Prostate gland (tissue), 2 donors: Measurements from ENCODE around the gene APBB3. TPM values are rescaled to one million over a fixed set of nuclear protein-coding genes. Genes with fewer than 3 reads are reported as not detected.

Source experiments
- DNase-seq: peaks from one replicate; pipeline ENCODE4 v3.0.0-alpha.2; 2019; ENCODE audit warnings: low spot score
- H3K27ac ChIP-seq, 2 donors: fragments of 200-600 bp; sonication (generic); 2 replicates each; pipeline ENCODE4 v1.5.1; 2017 to 2019
- H3K27me3 ChIP-seq: fragments of 200-600 bp; sonication (generic); replicated peaks from 2 replicates; pipeline ENCODE4 v1.5.1; 2019; ENCODE audit not compliant: insufficient read depth
- H3K36me3 ChIP-seq, 2 donors: fragments of 200-600 bp; sonication (generic); 1 replicate in 1 of 2; 2 replicates in 1 of 2; pipeline versions ENCODE4 v1.5.1 to v1.8.1; 2017 to 2019
- H3K4me1 ChIP-seq: fragments of 200-600 bp; sonication (generic); replicated peaks from 2 replicates; pipeline ENCODE4 v1.5.1; 2019
- H3K4me3 ChIP-seq, 2 donors: fragments of 200-600 bp; sonication (generic); 2 replicates each; pipeline ENCODE4 v1.5.1; 2017 to 2019
- H3K9me3 ChIP-seq: fragments of 200-600 bp; sonication (generic); 2 replicates; pipeline ENCODE4 v1.5.1; 2017
- POLR2A ChIP-seq: fragments of 450-650 bp; IDR thresholded peaks from one replicate; pipeline ENCODE4 v1.6.1; 2016; ENCODE audit warnings: antibody characterized with exemption, mild to moderate bottlenecking
- POLR2AphosphoS5 ChIP-seq: sonication (generic); formaldehyde crosslinking; IDR thresholded peaks from one replicate; pipeline ENCODE4 v1.6.1; 2017; ENCODE audit warnings: antibody characterized with exemption
- WGBS: methylation state at CpG from one replicate; pipeline ENCODE4 v1.1.5; 2018; 5-methylcytosine and 5-hydroxymethylcytosine counted together
- intact Hi-C: fragments of 100-400 bp; cut with DNase I; formaldehyde crosslinking; loops from one replicate; pipeline ENCODE4 v1.14.2; 2022
- microRNA-seq: library from miRNA; unstranded; fragments of <30 nt; microRNA quantifications from one replicate; pipeline ENCODE4, GENCODE V29; 2016
- small RNA-seq, 2 donors: library from RNA; depleted of rRNA; stranded (forward); fragments of <200 nt; gene quantifications; one replicate each; pipeline ENCODE3, GENCODE V24; 2016
- total RNA-seq, 2 donors: library from RNA; depleted of rRNA; stranded (reverse); fragments of >200 nt; gene quantifications; one replicate each; pipeline ENCODE4 v1.1.0, GENCODE V29; 2016
- TF ChIP-seq, protein P1 (sequence below), 4 experiments: fragments of 200-600 bp in 2 of 4; fragments of 450-650 bp in 2 of 4; sonication (generic) in 2 of 4; IDR thresholded peaks; 1 replicate in 3 of 4; 2 replicates in 1 of 4; pipeline ENCODE4 v1.5.1; 2016 to 2019; ENCODE audit warnings: antibody characterized with exemption in 4 of 4, mild to moderate bottlenecking in 2 of 4, moderate library complexity in 2 of 4

The APBB3 gene
- total RNA-seq, 2 donors from 2014 or later, result 23.7 to 70.7 TPM

DNA sequence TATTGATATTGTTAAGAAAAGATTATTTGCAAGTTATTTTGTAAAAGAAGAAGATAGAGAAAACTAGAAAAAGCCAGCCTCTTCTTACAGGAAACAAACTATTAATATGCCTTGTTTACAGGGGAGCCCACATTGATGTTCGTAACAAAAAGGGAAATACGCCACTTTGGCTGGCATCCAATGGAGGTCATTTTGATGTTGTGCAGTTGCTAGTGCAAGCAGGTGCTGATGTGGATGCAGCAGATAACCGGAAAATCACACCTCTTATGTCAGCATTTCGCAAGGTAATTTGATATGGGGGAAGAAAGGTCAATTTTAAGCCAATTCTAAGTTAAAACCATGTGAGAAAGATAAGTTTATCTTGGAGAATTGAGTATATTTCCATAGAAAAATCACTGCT is 54.5 kb downstream of the APBB3 start:
- 84% methylated on average over 4 of the region's 4 CpGs for WGBS
- peaks cover 6% of the 10 kb centered on the region in 2 donors for H3K36me3 ChIP-seq
- intact Hi-C loops, result no loop called here
- H3K4me3 ChIP-seq, result no peak overlapping the region
- H3K4me1 ChIP-seq, result no peaks in the 10 kb centered on the region
- H3K27ac ChIP-seq, result no peak overlapping the region
- TF ChIP-seq POLR2A (no peak), POLR2AphosphoS5 (no peak)
- TF ChIP-seq, protein P1, sequence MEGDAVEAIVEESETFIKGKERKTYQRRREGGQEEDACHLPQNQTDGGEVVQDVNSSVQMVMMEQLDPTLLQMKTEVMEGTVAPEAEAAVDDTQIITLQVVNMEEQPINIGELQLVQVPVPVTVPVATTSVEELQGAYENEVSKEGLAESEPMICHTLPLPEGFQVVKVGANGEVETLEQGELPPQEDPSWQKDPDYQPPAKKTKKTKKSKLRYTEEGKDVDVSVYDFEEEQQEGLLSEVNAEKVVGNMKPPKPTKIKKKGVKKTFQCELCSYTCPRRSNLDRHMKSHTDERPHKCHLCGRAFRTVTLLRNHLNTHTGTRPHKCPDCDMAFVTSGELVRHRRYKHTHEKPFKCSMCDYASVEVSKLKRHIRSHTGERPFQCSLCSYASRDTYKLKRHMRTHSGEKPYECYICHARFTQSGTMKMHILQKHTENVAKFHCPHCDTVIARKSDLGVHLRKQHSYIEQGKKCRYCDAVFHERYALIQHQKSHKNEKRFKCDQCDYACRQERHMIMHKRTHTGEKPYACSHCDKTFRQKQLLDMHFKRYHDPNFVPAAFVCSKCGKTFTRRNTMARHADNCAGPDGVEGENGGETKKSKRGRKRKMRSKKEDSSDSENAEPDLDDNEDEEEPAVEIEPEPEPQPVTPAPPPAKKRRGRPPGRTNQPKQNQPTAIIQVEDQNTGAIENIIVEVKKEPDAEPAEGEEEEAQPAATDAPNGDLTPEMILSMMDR (IDR thresholded peaks at IDR 0.05), result no peak
- no peaks in the 10 kb centered on the region for H3K27me3 ChIP-seq
- DNase-seq, result no peak
- H3K9me3 ChIP-seq, result no peaks in the 10 kb centered on the region

Small RNAs within 50 kb of the gene (microRNA-seq; reads per million reads assigned to microRNA genes)
- not detected for gene MIR6831

Small RNAs within 50 kb of the gene (small RNA-seq; reads per million reads assigned to genes)
- 0 reads per million in 2 donors for gene RF00279
- gene RF00443, result 0 reads per million in 2 donors

Other genes starting within 250 kb of the APBB3 start
- 10 to 100 TPM in 1 of 2 donors, 1 to 10 TPM in 1; 7.7 to 24.0 TPM for gene HBEGF, start 218.0 kb downstream of the APBB3 start, total RNA-seq
- not detected for gene SLC4A9, start 204.4 kb downstream of the APBB3 start, total RNA-seq
- gene ANKHD1, start 162.8 kb downstream of the APBB3 start, total RNA-seq, result 100 to 1,000 TPM in 1 of 2 donors, 10 to 100 TPM in 1; 69.7 to 112 TPM
- 10 to 100 TPM; 28.3 to 41.4 TPM for gene EIF4EBP3, start 16.9 kb downstream of the APBB3 start, total RNA-seq
- 10 to 100 TPM; 31.6 to 33.6 TPM for gene SRA1, start 7.1 kb downstream of the APBB3 start, total RNA-seq
- gene SLC35A4, start 230 bp upstream of the APBB3 start, total RNA-seq, result 100 to 1,000 TPM in 1 of 2 donors, 10 to 100 TPM in 1; 61.8 to 107 TPM
- gene CD14, start 68.6 kb upstream of the APBB3 start, total RNA-seq, result 10 to 100 TPM; 22.9 to 56.5 TPM
- gene TMCO6, start 74.9 kb upstream of the APBB3 start, total RNA-seq, result 100 to 1,000 TPM in 1 of 2 donors, 10 to 100 TPM in 1; 45.6 to 124 TPM
- gene NDUFA2, start 83.0 kb upstream of the APBB3 start, total RNA-seq, result 100 to 1,000 TPM in 1 of 2 donors, 10 to 100 TPM in 1; 91.2 to 117 TPM
- gene IK, start 83.2 kb upstream of the APBB3 start, total RNA-seq, result 100 to 1,000 TPM; 127 to 145 TPM
- 10 to 100 TPM; 23.2 to 26.2 TPM for gene WDR55, start 100.3 kb upstream of the APBB3 start, total RNA-seq
- gene DND1, start 109.0 kb upstream of the APBB3 start, total RNA-seq, result 10 to 100 TPM in 1 of 2 donors, under 1 TPM in 1; 0.36 to 26.2 TPM
- gene HARS1, start 126.8 kb upstream of the APBB3 start, total RNA-seq, result 10 to 100 TPM; 37.3 to 54.3 TPM
- 10 to 100 TPM; 23.9 to 28.1 TPM for gene HARS2, start 126.9 kb upstream of the APBB3 start, total RNA-seq
- 10 to 100 TPM; 26.0 to 36.8 TPM for gene ZMAT2, start 135.8 kb upstream of the APBB3 start, total RNA-seq
- under 1 TPM in 1 of 2 donors, not detected in 1; 0.85 TPM for gene PCDHA1, start 221.5 kb upstream of the APBB3 start, total RNA-seq
- under 1 TPM in 1 of 2 donors, not detected in 1; 0.80 TPM for gene PCDHA2, start 230.3 kb upstream of the APBB3 start, total RNA-seq
- 1 to 10 TPM in 1 of 2 donors, under 1 TPM in 1; 0.09 to 1.0 TPM for gene PCDHA3, start 236.5 kb upstream of the APBB3 start, total RNA-seq
- 1 to 10 TPM; 2.3 to 2.4 TPM for gene PCDHA4, start 242.5 kb upstream of the APBB3 start, total RNA-seq